8988T (cell line): ENCODE data around the gene DBF4B.

Experiments
- DNase-seq: peaks from one replicate; pipeline ENCODE4 v3.0.0; 2011

DBF4B gene

GRCh38 chr17:44761932-44762810, 53.7 kb downstream of the DBF4B start:
- no peak for DNase-seq

- no peak for DNase-seq
Observed at GRCh38 chr17:44763170-44763569, 54.7 kb downstream of the DBF4B start.

GRCh38 chr17:44765965-44766364, 57.5 kb downstream of the DBF4B start:
- DNase-seq = no peak

- no peak for DNase-seq
Observed at GRCh38 chr17:44766409-44767038, 58.1 kb downstream of the DBF4B start.

GRCh38 chr17:44767493-44767892, 59.0 kb downstream of the DBF4B start:
- no peak for DNase-seq

- DNase-seq = no peak
Observed at GRCh38 chr17:44768505-44769142, 60.2 kb downstream of the DBF4B start.

GRCh38 chr17:44769230-44769629, 60.8 kb downstream of the DBF4B start:
- DNase-seq = no peak

GRCh38 chr17:44769647-44770084, 61.2 kb downstream of the DBF4B start:
- DNase-seq = no peak

GRCh38 chr17:44770166-44770925, 61.9 kb downstream of the DBF4B start:
- DNase-seq = no peak

- DNase-seq = no peak
Observed at GRCh38 chr17:44772308-44773045, 64.0 kb downstream of the DBF4B start.

GRCh38 chr17:44773140-44773539, 64.7 kb downstream of the DBF4B start:
- DNase-seq = no peak

GRCh38 chr17:44774271-44775135, 66.0 kb downstream of the DBF4B start:
- peak; percentile 95 for DNase-seq

GRCh38 chr17:44775136-44775837, 66.8 kb downstream of the DBF4B start:
- DNase-seq = peak; percentile 95

- DNase-seq = peak; percentile 45
Observed at GRCh38 chr17:44775838-44776621, 67.6 kb downstream of the DBF4B start.

- no peak for DNase-seq
Observed at GRCh38 chr17:44776628-44777393, 68.3 kb downstream of the DBF4B start.

- no peak for DNase-seq
Observed at GRCh38 chr17:44777394-44778348, 69.2 kb downstream of the DBF4B start.

GRCh38 chr17:44778656-44779210, 70.3 kb downstream of the DBF4B start:
- DNase-seq = no peak
